Measurements from ENCODE around the gene STAT1.

DNA sequence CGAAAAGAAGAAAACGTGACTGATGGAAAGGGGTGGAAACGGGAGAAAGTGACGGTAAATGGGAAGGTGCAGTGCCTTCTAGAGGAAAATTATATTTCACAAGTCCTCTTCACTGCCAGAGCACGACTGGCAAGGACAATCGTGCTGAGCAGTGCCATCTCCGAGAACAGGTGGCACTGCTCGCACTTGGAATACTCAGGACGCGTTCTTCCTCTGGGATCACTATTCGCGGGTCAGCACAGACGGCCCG, 364 bp downstream of the STAT1 start:
- no peak for TF ChIP-seq POLR2A (IDR thresholded peaks at IDR 0.05)
- TF ChIP-seq, protein P1, sequence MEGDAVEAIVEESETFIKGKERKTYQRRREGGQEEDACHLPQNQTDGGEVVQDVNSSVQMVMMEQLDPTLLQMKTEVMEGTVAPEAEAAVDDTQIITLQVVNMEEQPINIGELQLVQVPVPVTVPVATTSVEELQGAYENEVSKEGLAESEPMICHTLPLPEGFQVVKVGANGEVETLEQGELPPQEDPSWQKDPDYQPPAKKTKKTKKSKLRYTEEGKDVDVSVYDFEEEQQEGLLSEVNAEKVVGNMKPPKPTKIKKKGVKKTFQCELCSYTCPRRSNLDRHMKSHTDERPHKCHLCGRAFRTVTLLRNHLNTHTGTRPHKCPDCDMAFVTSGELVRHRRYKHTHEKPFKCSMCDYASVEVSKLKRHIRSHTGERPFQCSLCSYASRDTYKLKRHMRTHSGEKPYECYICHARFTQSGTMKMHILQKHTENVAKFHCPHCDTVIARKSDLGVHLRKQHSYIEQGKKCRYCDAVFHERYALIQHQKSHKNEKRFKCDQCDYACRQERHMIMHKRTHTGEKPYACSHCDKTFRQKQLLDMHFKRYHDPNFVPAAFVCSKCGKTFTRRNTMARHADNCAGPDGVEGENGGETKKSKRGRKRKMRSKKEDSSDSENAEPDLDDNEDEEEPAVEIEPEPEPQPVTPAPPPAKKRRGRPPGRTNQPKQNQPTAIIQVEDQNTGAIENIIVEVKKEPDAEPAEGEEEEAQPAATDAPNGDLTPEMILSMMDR (IDR thresholded peaks at IDR 0.05): no peak
